CD14-positive monocyte (primary cell): ENCODE measurements around the gene PDILT. TPM values are rescaled to one million over a fixed set of nuclear protein-coding genes. Genes with fewer than 3 reads are reported as not detected.

ENCODE experiments used
- DNase-seq, 3 donors: peaks; one replicate each; pipeline ENCODE4 v3.0.0-alpha.2; 2011 to 2022
- H2AFZ ChIP-seq: 2 replicates; pipeline ENCODE4 v1.6.0; 2012; ENCODE audit warnings: mild to moderate bottlenecking, low read depth, low read length, inconsistent platforms; ENCODE audit not compliant: insufficient read depth, poor library complexity, severe bottlenecking
- H3K27ac ChIP-seq, 2 donors: 1 replicate in 1 of 2; 2 replicates in 1 of 2; pipeline ENCODE4 v1.5.1; 2012 to 2013; ENCODE audit warnings: low read length in 2 of 2, control low read depth in 1 of 2, inconsistent platforms in 1 of 2, low read depth in 1 of 2, mild to moderate bottlenecking in 1 of 2
- H3K27me3 ChIP-seq, 2 donors: one replicate each; pipeline versions ENCODE4 v1.6.0 to v1.6.1; 2011 to 2013; ENCODE audit warnings: low read length in 2 of 2; ENCODE audit not compliant: control insufficient read depth in 2 of 2, insufficient read depth in 2 of 2
- H3K36me3 ChIP-seq, 2 donors: replicated peaks in 1 of 2; 1 replicate in 1 of 2; 2 replicates in 1 of 2; pipeline versions ENCODE4 v1.5.1 to v1.6.1; 2012 to 2013; ENCODE audit warnings: low read length in 2 of 2, control low read depth in 1 of 2, inconsistent platforms in 1 of 2, mild to moderate bottlenecking in 1 of 2; ENCODE audit not compliant: insufficient read depth in 2 of 2, control insufficient read depth in 1 of 2
- H3K4me1 ChIP-seq, 2 donors: 1 replicate in 1 of 2; 2 replicates in 1 of 2; pipeline versions ENCODE4 v1.5.1 to v1.6.1; 2012 to 2013; ENCODE audit warnings: low read length in 2 of 2, control low read depth in 1 of 2, inconsistent platforms in 1 of 2, mild to moderate bottlenecking in 1 of 2, moderate library complexity in 1 of 2; ENCODE audit not compliant: insufficient read depth in 2 of 2, control insufficient read depth in 1 of 2
- H3K4me2 ChIP-seq: replicated peaks from 2 replicates; pipeline ENCODE3; 2012; ENCODE audit warnings: low read length, moderate library complexity, mild to moderate bottlenecking; ENCODE audit not compliant: poor library complexity, severe bottlenecking; ENCODE audit errors: extremely low read depth
- H3K4me3 ChIP-seq, 3 experiments: fragments of 200-600 bp in 1 of 3; sonication (generic) in 1 of 3; replicated peaks in 1 of 3; 1 replicate in 2 of 3; 2 replicates in 1 of 3; pipeline ENCODE4 v1.5.1; 2011 to 2013; ENCODE audit warnings: low read length in 3 of 3, mild to moderate bottlenecking in 3 of 3, control low read depth in 2 of 3, low read depth in 2 of 3, inconsistent platforms in 1 of 3, moderate library complexity in 1 of 3
- H3K79me2 ChIP-seq: 2 replicates; pipeline ENCODE4 v1.6.0; 2012; ENCODE audit warnings: mild to moderate bottlenecking, control low read depth, inconsistent platforms, low read length, moderate library complexity; ENCODE audit not compliant: insufficient read depth
- H3K9ac ChIP-seq: 2 replicates; pipeline ENCODE4 v1.6.0; 2017; ENCODE audit warnings: low read length, mild to moderate bottlenecking; ENCODE audit not compliant: insufficient read depth, poor library complexity, severe bottlenecking
- H3K9me3 ChIP-seq, 2 donors: replicated peaks in 1 of 2; 1 replicate in 1 of 2; 2 replicates in 1 of 2; pipeline versions ENCODE4 v1.5.1 to v1.6.1; 2012 to 2013; ENCODE audit warnings: low read length in 2 of 2, control low read depth in 1 of 2; ENCODE audit not compliant: control insufficient read depth in 1 of 2, insufficient read depth in 1 of 2
- H4K20me1 ChIP-seq: 2 replicates; pipeline ENCODE4 v1.6.0; 2012; ENCODE audit warnings: mild to moderate bottlenecking, low read length, control low read depth, moderate library complexity; ENCODE audit not compliant: insufficient read depth
- H3K27ac Mint-ChIP-seq, 7 donors: one replicate each; pipeline ENCODE4 v1.8.0; 2020; ENCODE audit warnings: mild to moderate bottlenecking in 7 of 7, mixed read lengths in 7 of 7, moderate library complexity in 6 of 7, inconsistent platforms in 2 of 7
- H3K27me3 Mint-ChIP-seq, 3 donors: one replicate each; pipeline ENCODE4 v1.8.0; 2021 to 2022; ENCODE audit warnings: low read depth in 3 of 3, mild to moderate bottlenecking in 3 of 3, mixed read lengths in 3 of 3, moderate library complexity in 3 of 3, inconsistent platforms in 1 of 3
- H3K36me3 Mint-ChIP-seq, 2 donors: one replicate each; pipeline ENCODE4 v1.8.0; 2020; ENCODE audit warnings: mixed read lengths in 2 of 2, inconsistent platforms in 1 of 2, mild to moderate bottlenecking in 1 of 2
- H3K4me1 Mint-ChIP-seq: one replicate; pipeline ENCODE4 v1.8.0; 2020; ENCODE audit warnings: mild to moderate bottlenecking, mixed read lengths
- H3K4me3 Mint-ChIP-seq, 2 donors: one replicate each; pipeline ENCODE4 v1.8.0; 2020; ENCODE audit warnings: mild to moderate bottlenecking in 2 of 2, mixed read lengths in 2 of 2, moderate library complexity in 1 of 2
- H3K9me3 Mint-ChIP-seq, 7 donors: one replicate each; pipeline ENCODE4 v1.8.0; 2020 to 2022; ENCODE audit warnings: mixed read lengths in 7 of 7, mild to moderate bottlenecking in 6 of 7, moderate library complexity in 6 of 7, inconsistent platforms in 2 of 7
- WGBS: methylation state at CpG from one replicate; pipeline ENCODE4 v1.1.5; 2013; ENCODE audit warnings: missing lambda C conversion rate; ENCODE audit not compliant: insufficient coverage; 5-methylcytosine and 5-hydroxymethylcytosine counted together
- intact Hi-C, 2 donors: fragments of 100-400 bp; cut with micrococcal nuclease; formaldehyde crosslinking; loops; one replicate each; pipeline versions ENCODE4 v1.15.0 to v1.15.1; 2023
- polyA plus RNA-seq, 3 donors: library from polyadenylated mRNA; depleted of rRNA in 1 of 3; unstranded in 2 of 3; stranded (reverse) in 1 of 3; fragments of 300-500 nt in 2 of 3; fragments of >200 nt in 1 of 3; fragmentation: Illumina TruSeq in 2 of 3; gene quantifications; 1 replicate in 2 of 3; 2 replicates in 1 of 3; pipeline ENCODE4 v1.2.3, GENCODE V29; 2012 to 2021
- TF ChIP-seq, protein P1 (sequence below): fragments of 200-600 bp; IDR thresholded peaks from one replicate; pipeline ENCODE4 v1.8.0; 2022; ENCODE audit warnings: antibody characterized with exemption, mild to moderate bottlenecking

PDILT gene
- polyA plus RNA-seq, 3 donors = not detected

DNA sequence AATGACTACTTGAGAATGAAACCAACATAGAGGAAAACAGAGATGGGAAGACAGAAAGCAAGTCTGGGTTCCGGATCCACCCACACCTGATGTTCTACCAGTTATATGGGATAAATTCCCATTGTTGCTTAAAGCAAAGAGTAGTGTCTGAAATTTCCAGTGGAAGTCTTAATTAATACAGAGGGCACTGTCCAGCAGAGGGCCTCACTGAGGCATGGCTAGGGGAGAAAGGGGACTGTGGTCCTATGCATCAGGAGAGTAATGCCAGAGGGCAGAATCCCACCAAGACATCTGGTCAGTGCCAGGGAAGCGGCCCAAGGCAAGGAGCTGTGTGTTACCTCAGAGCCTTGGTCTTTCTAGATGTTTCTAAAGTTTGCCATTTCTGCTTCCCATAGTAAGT is 44.5 kb downstream of the PDILT start:
- Histone ChIP-seq H2AFZ (no peak overlapping the region), H3K4me3 (no peak overlapping the region), H3K27ac (no peak overlapping the region), H3K27me3 (no peaks in the 10 kb centered on the region), H4K20me1 (no peaks in the 10 kb centered on the region), H3K9ac (no peak overlapping the region), H3K36me3 (no peaks in the 10 kb centered on the region), H3K4me1 (no peaks in the 10 kb centered on the region), H3K9me3 (no peaks in the 10 kb centered on the region), H3K4me2 (no peak overlapping the region), H3K79me2 (no peaks in the 10 kb centered on the region)
- H3K4me3 Mint-ChIP-seq = no peak overlapping the region
- no peak overlapping the region for H3K27ac Mint-ChIP-seq
- peaks cover 0 to 2% (median 0%) of the 10 kb centered on the region in 7 donors for H3K9me3 Mint-ChIP-seq
- 86% methylated on average over 1 of the region's 2 CpGs for WGBS
- H3K36me3 Mint-ChIP-seq = no peaks in the 10 kb centered on the region
- no peaks in the 10 kb centered on the region for H3K4me1 Mint-ChIP-seq
- intact Hi-C loops = no loop called here
- H3K27me3 Mint-ChIP-seq = peaks cover 1 to 4% (median 2%) of the 10 kb centered on the region in 3 donors
- DNase-seq = no peak
- TF ChIP-seq, protein P1, sequence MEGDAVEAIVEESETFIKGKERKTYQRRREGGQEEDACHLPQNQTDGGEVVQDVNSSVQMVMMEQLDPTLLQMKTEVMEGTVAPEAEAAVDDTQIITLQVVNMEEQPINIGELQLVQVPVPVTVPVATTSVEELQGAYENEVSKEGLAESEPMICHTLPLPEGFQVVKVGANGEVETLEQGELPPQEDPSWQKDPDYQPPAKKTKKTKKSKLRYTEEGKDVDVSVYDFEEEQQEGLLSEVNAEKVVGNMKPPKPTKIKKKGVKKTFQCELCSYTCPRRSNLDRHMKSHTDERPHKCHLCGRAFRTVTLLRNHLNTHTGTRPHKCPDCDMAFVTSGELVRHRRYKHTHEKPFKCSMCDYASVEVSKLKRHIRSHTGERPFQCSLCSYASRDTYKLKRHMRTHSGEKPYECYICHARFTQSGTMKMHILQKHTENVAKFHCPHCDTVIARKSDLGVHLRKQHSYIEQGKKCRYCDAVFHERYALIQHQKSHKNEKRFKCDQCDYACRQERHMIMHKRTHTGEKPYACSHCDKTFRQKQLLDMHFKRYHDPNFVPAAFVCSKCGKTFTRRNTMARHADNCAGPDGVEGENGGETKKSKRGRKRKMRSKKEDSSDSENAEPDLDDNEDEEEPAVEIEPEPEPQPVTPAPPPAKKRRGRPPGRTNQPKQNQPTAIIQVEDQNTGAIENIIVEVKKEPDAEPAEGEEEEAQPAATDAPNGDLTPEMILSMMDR = peak; percentile 9

DNA sequence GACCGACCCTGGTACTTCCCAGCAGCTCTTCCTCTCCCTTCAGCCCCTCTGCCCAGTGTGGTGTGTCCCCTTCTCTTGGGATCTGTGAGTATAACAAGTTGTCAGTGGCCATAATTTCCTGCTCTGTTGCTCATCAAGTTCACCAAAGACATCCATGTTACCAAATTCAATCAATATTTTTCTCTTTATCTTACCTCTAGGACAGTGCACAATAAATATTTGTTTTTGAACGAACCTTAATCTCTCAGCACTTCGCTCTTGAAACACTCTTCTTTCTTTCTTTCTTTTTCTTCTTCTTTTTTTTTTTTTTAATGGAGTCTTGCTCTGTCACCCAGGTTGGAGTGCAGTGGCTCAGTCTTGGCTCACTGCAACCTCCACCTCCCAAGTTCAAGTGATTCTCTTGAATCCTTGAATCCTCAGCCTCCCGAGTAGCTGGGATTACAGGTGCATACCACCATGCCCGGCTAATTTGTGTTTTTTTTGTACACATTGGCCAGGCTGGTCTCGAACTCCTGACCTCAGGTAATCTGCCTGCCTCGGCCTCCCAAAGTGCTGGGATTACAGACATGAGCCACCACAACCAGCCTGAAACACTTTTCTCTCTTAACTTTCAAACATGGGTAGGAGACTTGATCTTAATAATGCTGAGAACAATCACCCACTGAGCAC is 49.3 kb downstream of the PDILT start:
- Histone ChIP-seq H3K79me2 (no peaks in the 10 kb centered on the region), H3K9ac (no peak overlapping the region), H3K4me2 (no peak overlapping the region), H3K9me3 (no peaks in the 10 kb centered on the region), H3K36me3 (no peaks in the 10 kb centered on the region), H3K4me1 (no peaks in the 10 kb centered on the region), H2AFZ (no peak overlapping the region), H3K27me3 (no peaks in the 10 kb centered on the region), H3K27ac (no peak overlapping the region), H3K4me3 (no peak overlapping the region), H4K20me1 (no peaks in the 10 kb centered on the region)
- no peak for DNase-seq
- TF ChIP-seq, protein P1 = no peak
- H3K4me1 Mint-ChIP-seq = no peaks in the 10 kb centered on the region
- H3K27ac Mint-ChIP-seq = no peak overlapping the region
- intact Hi-C loops = no loop called here
- H3K4me3 Mint-ChIP-seq = no peak overlapping the region
- WGBS = 67% methylated on average over 3 of the region's 7 CpGs
- H3K36me3 Mint-ChIP-seq = no peaks in the 10 kb centered on the region
- H3K9me3 Mint-ChIP-seq = peaks cover 0 to 2% (median 0%) of the 10 kb centered on the region in 7 donors
- H3K27me3 Mint-ChIP-seq = peaks cover 2 to 15% (median 6%) of the 10 kb centered on the region in 3 donors
